Stomach (tissue), 9 donors: ENCODE data around the gene VIPR2. TPM values are rescaled to one million over a fixed set of nuclear protein-coding genes. Genes with fewer than 3 reads are reported as not detected.
A peak's percentile ranks its signal among the peaks of the same experiment; 100 is the strongest.

ENCODE experiments used
- DNase-seq, 2 donors: peaks; one replicate each; pipeline versions ENCODE4 v3.0.0 to v3.0.0-alpha.2; 2013 to 2019
- H3K27ac ChIP-seq, 5 donors: fragments of 200-600 bp in 4 of 5; sonication (generic) in 4 of 5; one replicate each; pipeline ENCODE4 v1.5.1; 2013 to 2019; ENCODE audit warnings: mild to moderate bottlenecking in 1 of 5, moderate library complexity in 1 of 5
- H3K27me3 ChIP-seq, 3 donors: fragments of 200-600 bp; sonication (generic); one replicate each; pipeline ENCODE4 v1.5.1; 2017 to 2019; ENCODE audit warnings: mixed run types in 1 of 3
- H3K36me3 ChIP-seq, 4 donors: fragments of 200-600 bp; sonication (generic); 1 replicate in 3 of 4; 2 replicates in 1 of 4; pipeline ENCODE4 v1.5.1; 2016 to 2019
- H3K4me1 ChIP-seq, 4 donors: fragments of 200-600 bp; sonication (generic); one replicate each; pipeline ENCODE4 v1.5.1; 2016 to 2019
- H3K4me3 ChIP-seq, 4 donors: fragments of 200-600 bp; sonication (generic) in 3 of 4; one replicate each; pipeline ENCODE4 v1.5.1; 2016 to 2019; ENCODE audit warnings: mild to moderate bottlenecking in 1 of 4
- H3K9me3 ChIP-seq, 4 donors: fragments of 200-600 bp; sonication (generic); one replicate each; pipeline ENCODE4 v1.5.1; 2016 to 2019
- CTCF ChIP-seq, 7 experiments: fragments of 450-650 bp in 4 of 7; fragments of 200-600 bp in 3 of 7; sonication (generic) in 3 of 7; IDR thresholded peaks; one replicate each; pipeline ENCODE4 v1.5.1; 2016 to 2019; ENCODE audit warnings: antibody characterized with exemption in 7 of 7, control low read depth in 2 of 7, mild to moderate bottlenecking in 1 of 7
- EP300 ChIP-seq: sonication (generic); formaldehyde crosslinking; IDR thresholded peaks from one replicate; pipeline ENCODE4 v1.6.1; 2017; ENCODE audit warnings: antibody characterized with exemption
- POLR2A ChIP-seq, 4 donors: fragments of 450-650 bp; IDR thresholded peaks; one replicate each; pipeline ENCODE4 v1.6.1; 2016; ENCODE audit warnings: antibody characterized with exemption in 4 of 4, control low read depth in 2 of 4, mild to moderate bottlenecking in 1 of 4, moderate library complexity in 1 of 4
- POLR2AphosphoS5 ChIP-seq, 3 donors: sonication (generic); formaldehyde crosslinking; IDR thresholded peaks; one replicate each; pipeline ENCODE4 v1.6.1; 2016; ENCODE audit warnings: antibody characterized with exemption in 3 of 3
- WGBS, 5 donors: extraction: QIAGEN DNeasy Blood & Tissue Kit in 3 of 5; methylation state at CpG; one replicate each; pipeline versions ENCODE4 v1.1.5 to v1.1.7; 2013 to 2018; 5-methylcytosine and 5-hydroxymethylcytosine counted together
- intact Hi-C: fragments of 100-400 bp; cut with DNase I; formaldehyde crosslinking; loops from one replicate; pipeline ENCODE4 v1.15.1; 2023; ENCODE audit warnings: low total_unique reads
- polyA plus RNA-seq, 3 donors: library from polyadenylated mRNA; stranded (reverse); fragments of 200-250 nt; gene quantifications; one replicate each; pipeline ENCODE4 v1.2.3, GENCODE V29; 2013
- total RNA-seq, 5 donors: library from RNA; depleted of rRNA; stranded (reverse); fragments of >200 nt; gene quantifications; one replicate each; pipeline versions ENCODE4 v1.1.0 to v1.2.3, GENCODE V29; 2014 to 2016
- donor health status: healthy with polysubstance abuse.
- donor health status: Bipolar disorder and iron deficiency.
- donor health status: healthy.

The VIPR2 gene
- total and polyA plus RNA-seq, 8 donors: 1.2 to 25.4 (median 4.6) TPM

DNA sequence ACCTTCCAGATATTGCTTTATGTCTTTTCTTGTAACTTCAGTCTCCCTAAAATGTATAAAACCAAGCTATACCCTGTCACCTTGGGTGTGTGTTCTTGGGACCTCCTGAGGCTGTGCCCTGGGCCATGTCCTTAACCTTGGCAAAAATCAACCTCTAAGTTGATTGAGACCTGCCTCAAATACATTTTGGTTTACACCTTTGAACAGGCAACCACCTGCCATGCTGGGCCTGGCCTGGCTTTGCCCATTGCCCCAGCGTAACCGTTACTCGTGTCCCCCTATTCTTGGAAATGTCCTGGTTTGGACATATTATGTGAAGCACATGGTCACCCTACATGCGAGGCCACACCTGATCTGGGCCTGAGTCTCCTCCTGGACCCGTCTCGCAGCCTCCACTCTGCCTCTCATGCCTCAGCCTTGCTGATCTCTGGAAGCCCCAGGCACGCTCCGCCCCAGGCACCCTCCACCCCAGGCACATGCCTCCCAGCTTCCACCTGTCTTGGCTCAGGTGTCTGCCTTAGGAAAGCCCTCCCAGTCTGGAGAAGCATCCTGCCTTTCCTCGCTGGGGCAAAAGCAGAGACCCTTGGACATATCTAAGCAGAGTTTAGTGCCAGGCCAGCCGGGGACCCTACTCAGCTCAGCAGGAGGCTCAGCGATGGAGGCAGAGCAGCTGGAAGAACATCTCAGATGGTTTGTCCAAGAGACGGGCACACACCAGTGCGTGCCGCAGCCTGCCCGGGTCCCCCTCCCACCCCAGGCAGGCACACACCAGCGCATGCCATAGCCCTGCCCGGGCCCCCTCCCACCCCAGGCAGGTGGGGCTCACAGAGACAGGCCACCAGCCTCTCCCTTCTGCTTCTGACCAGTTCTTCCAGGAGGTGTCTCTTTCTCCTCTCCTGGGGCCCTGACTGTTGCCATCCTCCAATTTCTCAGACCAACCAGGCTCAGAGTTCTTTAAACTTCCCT, 4.0 kb upstream of the VIPR2 start:
- Histone ChIP-seq H3K27ac (no peak overlapping the region), H3K4me3 (no peak overlapping the region), H3K27me3 (peaks cover 5 to 29% (median 21%) of the 10 kb centered on the region in 3 donors), H3K36me3 (no peaks in the 10 kb centered on the region), H3K4me1 (peaks cover 0 to 21% (median 20%) of the 10 kb centered on the region in 4 donors), H3K9me3 (no peaks in the 10 kb centered on the region)
- intact Hi-C loops: no loop called here
- DNase-seq: no peak
- 90 to 94% (median 93%) methylated on average over 15 to 17 of the region's 17 CpGs for WGBS, 5 donors
- TF ChIP-seq POLR2A (IDR thresholded peaks at IDR 0.05) (no peak), EP300 (no peak), CTCF (IDR thresholded peaks at IDR 0.05) (no peak), POLR2AphosphoS5 (IDR thresholded peaks at IDR 0.05) (no peak)

DNA sequence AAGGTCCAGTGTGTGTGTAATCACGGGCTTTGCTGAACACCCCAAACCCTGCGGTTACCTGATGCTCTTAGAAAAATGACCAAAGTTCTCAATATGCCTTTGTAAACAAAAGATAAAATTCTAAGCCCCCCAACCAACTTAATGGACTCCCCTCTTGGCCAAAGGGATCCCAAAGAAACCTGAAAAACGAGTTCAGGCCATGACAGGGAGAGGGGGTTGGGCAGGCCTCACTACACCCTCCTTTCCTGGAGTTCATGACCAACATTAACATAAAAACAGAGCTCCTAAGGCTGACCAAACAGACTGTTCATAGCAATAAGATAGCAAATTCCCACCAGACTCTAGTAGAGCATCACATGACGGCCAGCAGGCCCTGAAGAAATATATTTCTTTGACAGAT, 3.0 kb upstream of the VIPR2 start:
- H3K36me3 ChIP-seq: no peaks in the 10 kb centered on the region
- WGBS, 5 donors: 44 to 67% (median 55%) methylated on average over 4 of the region's 4 CpGs
- DNase-seq: peak in 1 of 2 donors; percentile 43
- no peak for TF ChIP-seq POLR2A (IDR thresholded peaks at IDR 0.05)
- TF ChIP-seq EP300: no peak
- TF ChIP-seq POLR2AphosphoS5 (IDR thresholded peaks at IDR 0.05): no peak
- no peak for TF ChIP-seq CTCF (IDR thresholded peaks at IDR 0.05)
- no peaks in the 10 kb centered on the region for H3K9me3 ChIP-seq
- H3K4me3 ChIP-seq: no peak overlapping the region
- H3K4me1 ChIP-seq: peaks cover 0 to 31% (median 22%) of the 10 kb centered on the region in 4 donors
- intact Hi-C loops: no loop called here
- H3K27me3 ChIP-seq: peaks cover 5 to 40% (median 30%) of the 10 kb centered on the region in 3 donors
- no peak overlapping the region for H3K27ac ChIP-seq

DNA sequence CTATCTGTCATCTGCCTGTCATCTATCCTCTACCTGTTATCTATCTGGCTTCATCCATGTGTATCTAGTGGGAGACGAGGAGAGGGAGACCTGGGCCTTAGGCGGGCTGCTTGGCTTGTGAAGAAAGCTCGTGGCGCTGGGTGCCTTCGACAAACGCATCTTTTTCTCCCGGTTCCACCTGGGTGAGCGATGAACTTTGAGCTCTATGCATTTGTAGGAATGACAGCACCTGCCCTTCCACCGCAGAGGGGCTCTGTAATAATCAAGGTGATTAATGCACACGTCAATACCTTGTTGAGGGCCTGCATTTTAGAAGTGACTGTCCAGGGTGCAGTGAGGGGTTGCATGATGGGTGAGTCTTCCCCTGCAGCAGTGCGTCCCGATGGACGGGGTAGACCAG, 2.6 kb upstream of the VIPR2 start:
- Histone ChIP-seq H3K4me3 (no peak overlapping the region), H3K9me3 (no peaks in the 10 kb centered on the region), H3K27me3 (peaks cover 5 to 44% (median 30%) of the 10 kb centered on the region in 3 donors), H3K27ac (no peak overlapping the region), H3K36me3 (no peaks in the 10 kb centered on the region), H3K4me1 (peaks cover 0 to 33% (median 22%) of the 10 kb centered on the region in 4 donors)
- no peak for TF ChIP-seq POLR2A (IDR thresholded peaks at IDR 0.05)
- TF ChIP-seq POLR2AphosphoS5 (IDR thresholded peaks at IDR 0.05): peak in 1 of 3 donors; percentile 8
- intact Hi-C loops: no loop called here
- DNase-seq: peak in 1 of 2 donors; percentile 26
- 49 to 77% (median 62%) methylated on average over 13 of the region's 13 CpGs for whole genome bisulfite sequencing, 5 donors

DNA sequence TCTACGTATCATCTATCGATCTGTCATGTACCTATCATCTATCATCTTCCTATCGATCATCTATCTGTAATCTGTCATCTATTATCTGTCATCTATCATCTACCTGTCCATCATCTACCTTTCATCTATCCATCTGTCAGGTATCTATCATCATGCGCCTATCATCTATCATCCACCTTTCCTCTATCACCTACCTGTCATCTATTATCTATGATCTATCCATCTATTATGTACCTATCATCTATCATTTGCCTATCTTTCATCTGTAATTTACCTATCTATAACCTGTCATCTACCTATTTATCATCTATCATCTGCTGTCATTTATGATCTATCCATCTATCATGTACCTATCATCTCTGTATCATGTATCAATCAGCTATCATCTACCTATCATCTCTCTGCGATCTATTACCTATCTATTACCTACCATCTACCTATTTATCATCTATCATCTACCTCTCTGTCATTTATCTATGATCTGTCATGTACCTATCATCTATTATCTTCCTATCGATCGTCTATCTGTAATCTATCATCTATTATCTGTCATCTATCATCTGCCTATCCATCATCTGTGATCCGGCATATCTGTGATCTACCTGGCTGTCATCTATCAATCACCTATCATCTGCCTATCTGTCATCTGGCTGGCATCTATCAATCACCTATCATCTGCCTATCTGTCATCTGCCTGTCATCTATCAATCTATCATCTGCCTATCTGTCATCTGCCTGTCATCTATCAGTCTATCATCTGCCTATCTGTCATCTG, 1.6 kb upstream of the VIPR2 start:
- H3K36me3 ChIP-seq: no peaks in the 10 kb centered on the region
- TF ChIP-seq EP300 (no peak), POLR2A (IDR thresholded peaks at IDR 0.05) (no peak), POLR2AphosphoS5 (IDR thresholded peaks at IDR 0.05) (peak in 2 of 3 donors; percentile 17), CTCF (IDR thresholded peaks at IDR 0.05) (no peak)
- H3K27ac ChIP-seq: no peak overlapping the region
- peaks cover 5 to 52% (median 30%) of the 10 kb centered on the region in 3 donors for H3K27me3 ChIP-seq
- H3K4me1 ChIP-seq: peaks cover 0 to 38% (median 22%) of the 10 kb centered on the region in 4 donors
- H3K9me3 ChIP-seq: no peaks in the 10 kb centered on the region
- DNase-seq: no peak
- 90 to 94% (median 94%) methylated on average over 8 of the region's 8 CpGs for WGBS, 5 donors
- H3K4me3 ChIP-seq: no peak overlapping the region
- intact Hi-C loops: no loop called here
